NCI-H2081 treated with DMSO at 0.1 percent for 48 hours (cell line): ENCODE measurements around the gene IPMK.
"Not testable (repeated sequence)": the region's sequence is repeated elsewhere in the genome, so short reads cannot be mapped to it uniquely, and the experiment has no call there.

Experiments used
- DNase-seq: peaks from one replicate; lab custom pipeline; 2025; lab: John Stamatoyannopoulos, UW

Gene IPMK

GRCh38 chr10:58220769-58221451 is 46.8 kb downstream of the IPMK start:
- no peak for DNase-seq

DNA sequence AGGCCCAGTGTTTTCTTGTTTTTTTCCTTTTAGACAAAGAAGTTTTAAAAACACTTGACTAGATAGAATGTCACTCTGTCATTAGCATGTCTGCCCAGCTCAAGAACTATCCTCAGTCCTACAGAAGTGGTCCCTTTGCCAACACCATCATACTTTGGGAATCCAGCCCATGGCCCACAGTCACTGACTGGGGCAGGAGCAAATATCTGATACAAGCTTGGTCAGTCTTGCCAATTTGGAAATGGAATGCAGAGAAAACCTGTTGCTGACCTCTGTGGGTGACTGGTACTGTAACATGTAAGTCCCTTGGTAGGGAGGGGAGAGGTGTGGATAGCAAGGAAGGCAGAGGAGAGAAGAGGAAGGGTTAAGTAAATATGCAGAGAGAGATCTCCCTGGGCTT is 47.8 kb downstream of the IPMK start:
- DNase-seq = no peak

DNA sequence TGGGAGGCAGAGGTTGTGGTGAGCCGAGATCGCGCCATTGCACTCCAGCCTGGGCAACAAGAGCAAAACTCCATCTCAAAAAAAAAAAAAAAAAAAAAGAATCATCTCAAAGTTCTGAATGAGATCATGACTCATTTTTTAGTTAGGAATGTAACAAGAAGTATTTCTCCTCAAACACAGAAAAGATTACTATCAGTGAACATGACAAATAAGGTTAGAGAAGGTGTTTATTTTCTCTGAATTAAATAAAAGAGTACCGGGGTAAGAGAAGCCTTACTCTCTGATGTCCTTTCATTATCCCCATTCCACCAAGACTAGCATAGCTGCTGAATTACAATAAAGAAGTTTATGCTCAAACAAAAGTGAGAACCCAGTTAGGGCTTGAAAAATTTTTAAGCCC is 50.1 kb downstream of the IPMK start:
- no peak for DNase-seq

- DNase-seq = no peak
Observed at GRCh38 chr10:58212622-58213021, 55.1 kb downstream of the IPMK start.

DNA sequence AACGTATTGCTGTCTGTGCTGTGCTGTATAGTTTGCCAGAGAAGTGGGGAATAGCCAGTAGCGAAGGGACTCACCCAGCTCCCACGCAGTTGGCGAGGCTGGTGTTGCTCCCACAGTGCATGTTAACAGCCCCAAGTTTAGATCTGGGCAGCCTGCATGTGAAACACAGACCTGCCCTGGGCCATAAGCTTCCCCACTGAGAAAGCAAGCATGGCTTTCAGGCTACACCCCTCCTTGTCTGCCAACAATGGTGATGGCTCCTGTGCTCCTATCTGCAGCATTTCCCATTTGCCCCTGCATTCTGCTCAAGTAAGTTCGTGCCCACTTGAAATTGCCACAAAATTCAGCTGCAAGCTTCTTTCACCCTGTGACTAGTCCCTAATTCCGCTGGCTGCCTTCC is 57.5 kb downstream of the IPMK start:
- no peak for DNase-seq

DNA sequence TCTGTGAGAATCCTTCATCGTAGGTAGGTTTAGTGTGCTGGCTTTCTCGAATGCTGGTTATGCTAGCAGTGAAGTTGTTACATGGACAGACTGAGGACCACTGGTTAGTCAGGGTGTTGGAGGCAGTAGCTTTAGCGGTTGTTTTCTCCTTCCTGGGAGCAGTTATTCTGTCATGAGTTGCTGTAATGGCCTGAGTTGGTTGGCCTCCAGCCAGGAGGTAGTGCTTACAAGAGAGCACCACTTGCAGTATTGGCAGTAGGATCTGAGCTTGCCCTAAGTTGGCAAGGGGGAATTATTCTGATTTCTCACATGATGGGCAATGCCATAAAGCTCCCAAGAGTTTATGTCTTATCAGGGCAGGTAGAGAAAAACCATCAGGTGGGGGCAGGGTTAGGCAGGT is 58.0 kb downstream of the IPMK start:
- no peak for DNase-seq

- no peak for DNase-seq
Observed at GRCh38 chr10:58206251-58206650, 61.4 kb downstream of the IPMK start.

DNA sequence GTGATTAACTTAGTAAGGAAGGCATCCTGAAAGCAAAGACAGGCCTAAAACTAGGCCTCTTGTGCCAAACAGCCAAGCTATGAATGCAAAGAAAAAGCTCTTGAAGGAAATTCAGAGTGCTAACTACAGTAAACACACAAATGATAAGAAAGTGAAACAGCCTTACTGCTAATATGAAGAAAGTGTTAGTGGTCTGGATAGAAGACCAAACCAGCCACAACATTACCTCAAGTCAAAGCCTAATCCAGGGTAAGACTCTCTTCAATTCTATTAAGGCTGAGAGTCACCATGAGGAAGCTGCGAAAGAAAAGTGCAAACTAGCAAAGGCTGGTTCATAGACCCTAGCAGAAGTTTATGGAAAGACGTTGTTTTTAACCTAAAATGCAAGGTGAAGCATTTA is 66.0 kb downstream of the IPMK start:
- DNase-seq = no peak

GRCh38 chr10:58189269-58189668 is 78.4 kb downstream of the IPMK start:
- DNase-seq = no peak

DNA sequence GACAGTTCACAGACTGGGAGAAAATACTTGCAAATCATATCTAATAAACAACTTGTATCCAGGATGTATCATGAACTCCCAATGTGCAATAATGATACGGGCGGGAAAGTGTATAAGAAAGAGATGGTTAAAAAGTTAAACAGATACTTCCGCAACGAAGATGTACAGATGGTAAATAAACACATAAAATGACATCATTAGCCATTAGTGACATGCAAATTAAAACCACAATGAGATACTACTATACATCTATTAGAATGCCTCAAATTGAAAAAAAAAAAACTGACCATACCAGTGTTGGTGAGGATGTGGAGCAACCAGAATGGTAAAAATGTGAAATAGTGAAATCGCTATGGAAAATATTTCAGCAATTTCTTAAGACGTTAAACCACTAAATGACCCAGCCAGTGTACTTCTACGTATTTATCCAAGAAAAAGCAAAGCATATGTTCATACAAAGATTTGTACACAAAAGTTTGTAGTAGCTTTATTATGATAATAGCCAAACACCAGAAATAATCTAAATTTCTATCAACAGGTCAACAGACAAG is 83.5 kb downstream of the IPMK start:
- DNase-seq = no peak

DNA sequence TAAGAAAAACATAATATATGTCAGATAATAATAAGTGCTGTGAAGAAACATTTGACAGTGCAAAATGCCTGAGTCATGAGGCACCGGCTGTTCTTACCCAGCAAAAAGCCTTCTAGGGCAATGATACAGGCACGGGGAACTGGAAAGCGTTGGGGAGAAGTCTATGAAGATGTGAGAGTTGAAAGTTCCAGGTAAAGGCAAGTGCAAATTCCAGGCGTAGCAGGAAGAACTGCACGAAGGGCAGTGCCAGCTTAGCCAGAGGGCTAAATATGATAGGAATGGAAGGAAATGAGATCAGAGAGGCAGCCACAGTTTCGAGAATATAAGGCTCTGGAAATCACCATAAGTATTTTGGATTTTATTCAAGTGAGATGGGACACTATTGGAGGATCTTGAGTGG is 87.0 kb downstream of the IPMK start:
- no peak for DNase-seq

GRCh38 chr10:58179238-58179637 is 88.5 kb downstream of the IPMK start:
- DNase-seq = no peak

DNA sequence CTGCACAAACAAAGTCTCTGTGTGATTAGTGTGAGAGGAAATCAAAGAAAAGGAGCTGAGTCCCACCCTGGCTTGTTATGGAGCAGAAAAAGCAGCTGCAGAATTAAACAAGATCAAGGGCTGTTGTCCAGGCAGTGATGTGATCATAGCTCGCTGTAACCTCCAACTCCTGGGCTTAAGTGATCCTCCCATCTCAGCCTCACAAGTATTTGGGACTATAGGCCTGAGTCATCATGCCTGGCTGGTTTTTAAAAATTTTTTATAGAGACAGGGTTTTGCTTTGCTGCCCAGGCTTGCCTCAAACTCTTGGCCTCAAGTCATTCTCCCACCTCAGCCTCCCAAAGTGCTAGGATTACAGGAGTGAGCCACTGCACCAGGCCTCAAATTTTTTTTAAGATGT is 88.9 kb downstream of the IPMK start:
- no peak for DNase-seq

GRCh38 chr10:58177362-58177947 is 90.2 kb downstream of the IPMK start:
- peak; percentile 0 for DNase-seq

GRCh38 chr10:58175990-58176900 is 91.4 kb downstream of the IPMK start:
- DNase-seq = no peak

- no peak for DNase-seq
Observed at GRCh38 chr10:58174831-58175230, 92.9 kb downstream of the IPMK start.

GRCh38 chr10:58173391-58173790 is 94.3 kb downstream of the IPMK start:
- DNase-seq = no peak

DNA sequence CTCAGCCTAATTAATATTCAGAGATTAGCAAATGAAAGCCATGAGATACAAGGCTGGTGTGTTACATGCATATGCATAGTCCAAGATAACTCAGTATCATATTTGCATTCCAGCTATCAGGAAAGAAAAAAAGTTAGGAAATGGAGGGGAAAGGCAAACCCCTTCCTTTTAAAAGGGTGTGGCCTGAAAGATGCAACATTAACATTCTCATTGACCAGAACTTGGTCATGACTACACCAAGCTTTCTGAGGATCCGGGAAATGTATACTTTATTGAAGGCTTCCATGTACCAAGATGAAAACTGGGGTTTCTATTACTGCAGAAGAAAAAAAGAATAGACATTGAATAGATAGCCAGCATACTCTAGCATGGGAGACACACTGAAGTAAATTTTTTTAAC is 96.5 kb downstream of the IPMK start:
- no peak for DNase-seq

GRCh38 chr10:58164517-58164916 is 103.2 kb downstream of the IPMK start:
- DNase-seq = no peak

DNA sequence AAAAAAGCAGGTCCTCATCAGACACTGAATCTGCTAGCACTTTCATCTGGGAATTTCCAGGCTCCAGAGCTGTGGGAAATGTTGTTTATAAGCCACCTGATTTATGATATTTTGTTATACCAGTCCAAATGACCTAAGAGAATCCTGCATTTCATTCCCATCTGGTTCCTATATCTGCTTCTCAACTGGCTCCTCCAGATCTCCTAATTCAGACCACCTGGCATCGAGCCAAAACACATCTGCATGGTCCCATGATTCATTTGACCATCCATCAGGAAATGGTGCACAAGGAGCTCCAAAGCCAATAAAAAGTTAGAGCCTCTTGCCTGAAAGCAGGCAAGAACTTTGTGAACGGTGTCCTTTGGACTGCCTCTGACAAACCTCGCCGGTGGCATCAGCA is 108.9 kb downstream of the IPMK start:
- DNase-seq = no peak

DNA sequence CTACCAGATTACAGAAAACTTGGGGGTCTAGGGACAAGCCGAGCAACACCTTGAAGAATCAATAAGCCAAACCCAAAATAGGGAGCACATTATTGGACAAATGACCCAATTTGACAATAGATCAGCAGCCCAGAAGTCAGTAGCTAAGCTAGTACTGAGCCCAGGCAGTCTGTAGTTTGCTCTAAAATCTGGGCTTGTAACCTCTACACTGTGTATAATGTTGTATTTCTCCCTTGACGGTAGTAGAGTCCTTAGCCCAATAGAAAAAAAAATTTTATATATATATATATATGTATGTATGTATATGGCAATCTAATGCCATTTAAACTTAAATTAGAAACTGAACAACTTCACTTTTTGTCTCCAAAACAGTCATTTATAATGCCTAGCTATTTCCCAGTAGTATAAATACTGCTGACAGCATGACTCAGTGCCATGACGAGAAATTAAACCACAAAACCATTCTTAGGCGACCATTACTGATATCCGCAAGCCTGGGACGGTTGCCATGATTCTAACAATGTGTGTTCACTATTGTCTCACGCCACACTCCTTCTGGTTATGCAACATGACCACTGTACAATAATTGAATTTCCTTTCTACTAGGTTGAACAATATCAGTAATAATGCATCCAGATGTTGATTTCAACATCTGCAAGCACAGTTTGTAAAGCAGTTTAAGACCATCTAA is 110.5 kb downstream of the IPMK start:
- no peak for DNase-seq

GRCh38 chr10:58155941-58156340 is 111.8 kb downstream of the IPMK start:
- DNase-seq = not testable (repeated sequence)
